ENCODE data around the gene STRIT1.
"Not testable (repeated sequence)": the region's sequence is repeated elsewhere in the genome, so short reads cannot be mapped to it uniquely, and the experiment has no call there.

The STRIT1 gene

DNA sequence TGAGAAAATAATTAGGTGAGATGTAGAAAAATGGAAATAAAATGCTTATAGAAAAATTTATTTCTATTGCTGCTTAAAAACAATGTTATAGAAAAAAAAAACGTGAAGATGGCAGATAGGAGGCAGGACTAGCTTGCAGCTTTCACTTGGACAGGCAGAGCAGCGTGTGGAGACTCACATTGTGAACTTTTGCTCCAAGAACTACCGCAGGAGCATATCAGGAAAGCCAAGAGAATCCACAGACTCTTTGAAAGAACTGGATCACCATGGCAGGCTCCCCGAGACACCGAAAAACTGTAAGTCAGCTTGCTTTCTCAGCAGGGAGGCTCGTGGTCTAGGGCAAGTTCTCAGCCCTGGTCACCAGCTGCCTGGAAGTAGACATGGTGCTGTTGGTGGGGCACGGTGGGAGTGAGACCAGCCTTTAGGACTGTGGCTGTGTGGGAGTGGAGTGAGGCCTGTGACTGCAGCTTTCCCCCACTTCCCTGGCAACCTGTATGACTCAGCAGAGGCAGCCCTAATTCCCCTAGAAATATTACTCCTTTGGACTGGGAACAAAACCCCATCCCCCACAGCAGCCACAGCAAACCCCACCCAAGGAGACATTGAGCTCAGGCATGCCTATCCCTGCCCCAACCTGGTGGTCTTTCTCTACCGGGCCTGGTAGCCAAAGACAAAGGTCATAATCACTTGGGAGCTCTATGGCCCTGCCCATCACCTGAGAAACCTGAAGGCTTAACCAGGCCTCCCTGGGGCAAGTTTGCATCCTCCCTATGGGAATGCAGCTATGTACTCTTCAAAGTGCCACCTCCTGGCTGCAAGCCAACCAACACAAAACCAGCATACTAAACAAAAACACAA, 22.8 kb downstream of the STRIT1 start:
- TF ChIP-seq, protein P1, sequence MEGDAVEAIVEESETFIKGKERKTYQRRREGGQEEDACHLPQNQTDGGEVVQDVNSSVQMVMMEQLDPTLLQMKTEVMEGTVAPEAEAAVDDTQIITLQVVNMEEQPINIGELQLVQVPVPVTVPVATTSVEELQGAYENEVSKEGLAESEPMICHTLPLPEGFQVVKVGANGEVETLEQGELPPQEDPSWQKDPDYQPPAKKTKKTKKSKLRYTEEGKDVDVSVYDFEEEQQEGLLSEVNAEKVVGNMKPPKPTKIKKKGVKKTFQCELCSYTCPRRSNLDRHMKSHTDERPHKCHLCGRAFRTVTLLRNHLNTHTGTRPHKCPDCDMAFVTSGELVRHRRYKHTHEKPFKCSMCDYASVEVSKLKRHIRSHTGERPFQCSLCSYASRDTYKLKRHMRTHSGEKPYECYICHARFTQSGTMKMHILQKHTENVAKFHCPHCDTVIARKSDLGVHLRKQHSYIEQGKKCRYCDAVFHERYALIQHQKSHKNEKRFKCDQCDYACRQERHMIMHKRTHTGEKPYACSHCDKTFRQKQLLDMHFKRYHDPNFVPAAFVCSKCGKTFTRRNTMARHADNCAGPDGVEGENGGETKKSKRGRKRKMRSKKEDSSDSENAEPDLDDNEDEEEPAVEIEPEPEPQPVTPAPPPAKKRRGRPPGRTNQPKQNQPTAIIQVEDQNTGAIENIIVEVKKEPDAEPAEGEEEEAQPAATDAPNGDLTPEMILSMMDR (IDR thresholded peaks at IDR 0.05; ENCODE audit: extremely low read depth, missing control alignments), result no peak
- no peak for DNase-seq (ENCODE audit: low spot score)

DNA sequence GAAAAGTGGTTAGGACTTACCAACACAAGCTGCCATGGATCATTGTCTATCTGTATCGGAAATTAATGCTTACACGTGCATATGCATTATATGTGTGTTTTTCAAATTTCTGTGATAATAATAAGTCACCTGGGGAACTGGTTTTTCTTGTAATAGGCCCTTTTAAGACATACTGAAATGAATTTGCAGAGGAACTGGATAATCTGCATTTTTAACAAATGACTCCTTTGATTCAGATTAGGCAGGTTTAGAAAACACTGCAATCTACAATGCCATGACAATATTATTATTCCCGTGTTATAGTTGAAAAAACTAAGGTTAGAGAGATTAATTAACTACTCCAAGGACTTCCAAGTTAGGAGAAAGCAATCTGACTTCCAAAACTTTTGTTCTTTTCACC, 23.4 kb downstream of the STRIT1 start:
- DNase-seq (ENCODE audit: low spot score), result no peak
- TF ChIP-seq, protein P1 (IDR thresholded peaks at IDR 0.05; ENCODE audit: extremely low read depth, missing control alignments), result no peak

DNA sequence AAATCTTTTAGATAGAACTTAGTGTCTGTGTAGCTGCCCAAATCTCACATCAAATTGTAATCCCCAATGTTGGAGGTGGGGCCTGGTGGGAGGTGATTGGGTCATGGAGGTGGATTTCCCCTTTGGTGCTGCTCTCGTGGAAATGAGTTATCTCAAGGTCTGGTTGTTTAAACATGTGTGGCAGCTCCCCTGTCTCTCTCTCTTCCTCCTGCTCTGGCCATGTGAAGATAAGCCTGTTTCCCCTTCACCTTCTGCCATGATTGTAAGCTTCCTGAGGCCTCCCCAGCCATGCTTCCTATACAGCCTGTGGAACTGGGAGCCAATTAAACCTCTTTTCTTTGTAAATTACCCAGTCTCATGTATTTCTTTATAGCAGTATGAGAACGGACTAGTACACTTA, 30.6 kb downstream of the STRIT1 start:
- DNase-seq (ENCODE audit: low spot score), result not testable (repeated sequence)

DNA sequence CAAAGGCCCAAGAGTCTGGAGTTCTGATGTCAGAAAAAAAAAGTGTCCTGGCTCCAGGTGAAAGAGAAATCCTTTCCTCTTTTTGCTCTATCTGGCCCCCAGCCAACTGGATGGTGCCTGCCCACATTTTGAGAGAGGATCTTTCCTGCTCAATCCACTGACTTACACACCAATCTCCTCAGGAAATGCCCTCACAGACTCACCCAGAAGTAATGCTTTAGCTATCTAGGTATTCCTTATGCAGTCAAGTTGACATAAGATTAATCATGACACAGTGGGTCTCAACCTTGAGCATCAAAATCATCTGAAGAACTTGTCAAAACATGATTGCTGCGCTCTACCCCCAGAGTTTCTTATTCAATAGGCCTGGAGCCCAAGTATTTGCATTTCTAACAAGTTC, 31.2 kb downstream of the STRIT1 start:
- TF ChIP-seq, protein P1 (IDR thresholded peaks at IDR 0.05; ENCODE audit: extremely low read depth, missing control alignments), result no peak
- no peak for DNase-seq (ENCODE audit: low spot score)

DNA sequence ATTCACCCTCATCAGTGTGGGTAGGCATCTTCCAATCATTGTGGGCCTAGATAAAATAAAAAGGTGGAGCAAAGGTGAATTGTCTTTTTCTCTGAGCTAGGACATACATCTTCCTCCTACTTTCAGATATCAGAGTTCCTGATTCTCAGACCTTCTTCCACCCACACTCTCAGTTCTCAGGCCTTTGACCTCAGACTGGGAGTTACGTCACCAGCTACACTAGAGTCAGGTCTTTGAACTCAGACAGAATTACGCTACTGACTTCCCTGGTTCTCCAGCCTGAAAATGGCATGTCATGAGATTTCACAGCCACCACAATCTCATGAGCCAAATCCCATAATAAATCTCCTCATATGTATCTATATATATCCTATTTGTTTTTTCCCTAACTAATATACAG, 39.0 kb downstream of the STRIT1 start:
- TF ChIP-seq, protein P1 (IDR thresholded peaks at IDR 0.05; ENCODE audit: extremely low read depth, missing control alignments), result no peak
- no peak for DNase-seq (ENCODE audit: low spot score)

DNA sequence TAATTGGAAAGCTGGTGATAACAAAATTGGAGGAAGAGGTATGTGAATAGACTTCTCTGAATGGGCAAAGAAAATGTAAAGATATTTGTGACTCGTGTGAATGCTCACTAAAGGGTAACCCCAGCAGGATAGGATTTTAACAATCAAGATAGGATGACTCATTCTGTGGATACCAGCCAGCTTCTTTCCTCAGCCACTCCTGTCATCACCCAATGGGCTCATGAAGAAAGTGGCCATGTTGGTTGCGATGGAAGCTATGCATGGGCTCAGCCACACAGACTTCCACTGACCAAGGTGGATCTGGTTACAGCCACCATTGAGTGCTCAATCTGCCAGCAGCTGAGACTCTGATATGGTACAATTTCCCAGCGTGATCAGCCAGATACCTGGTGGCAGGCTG, 40.9 kb downstream of the STRIT1 start:
- no peak for DNase-seq (ENCODE audit: low spot score)
- TF ChIP-seq, protein P1 (IDR thresholded peaks at IDR 0.05; ENCODE audit: extremely low read depth, missing control alignments), result no peak

DNA sequence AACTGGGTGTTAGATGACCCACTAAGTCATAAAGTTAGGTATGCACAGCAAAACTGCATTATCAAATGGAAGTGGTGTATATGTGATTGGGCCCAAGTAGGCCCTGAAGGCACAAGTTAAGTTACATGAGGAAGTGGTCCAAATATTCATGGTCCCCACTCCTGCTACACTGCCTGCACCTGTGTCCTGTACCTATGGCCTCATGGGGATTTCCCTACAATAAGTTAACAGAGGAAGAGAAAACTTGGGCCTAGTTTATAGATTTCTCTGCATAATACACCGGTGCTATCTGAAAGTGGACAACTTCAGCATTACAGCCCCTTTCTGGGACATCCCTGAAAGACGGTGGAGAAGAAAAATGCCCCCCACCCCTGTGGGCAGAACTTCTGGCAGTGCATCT, 41.5 kb downstream of the STRIT1 start:
- no peak for DNase-seq (ENCODE audit: low spot score)
- TF ChIP-seq, protein P1 (IDR thresholded peaks at IDR 0.05; ENCODE audit: extremely low read depth, missing control alignments), result no peak

Measured in GM20000 (cell line).